H4 (cell line): ENCODE results near the gene MCM9. TPM values are rescaled to one million over a fixed set of nuclear protein-coding genes. Genes with fewer than 3 reads are reported as not detected.

Source experiments
- DNase-seq: peaks from one replicate; pipeline ENCODE4 v3.0.0-alpha.2; 2015; ENCODE audit warnings: low spot score
- total RNA-seq: library from RNA; depleted of rRNA; stranded (reverse); fragments of >200 nt; shearing (Covaris generic); gene quantifications from 2 replicates; pipeline ENCODE4 v1.2.3, GENCODE V29; 2014

Gene MCM9
- total RNA-seq, 1 experiment from 2014 or later = 3.7 TPM

GRCh38 chr6:118932421-118932820 is 2.5 kb downstream of the MCM9 start:
- no peak for DNase-seq

GRCh38 chr6:118931436-118931835 is 3.5 kb downstream of the MCM9 start:
- no peak for DNase-seq

GRCh38 chr6:118930680-118931079 is 4.3 kb downstream of the MCM9 start:
- DNase-seq = no peak

GRCh38 chr6:118923035-118923434 is 11.9 kb downstream of the MCM9 start:
- no peak for DNase-seq

- no peak for DNase-seq
Observed at GRCh38 chr6:118921084-118921483, 13.9 kb downstream of the MCM9 start.

- DNase-seq = no peak
Observed at GRCh38 chr6:118918329-118918725, 16.6 kb downstream of the MCM9 start.

- DNase-seq = no peak
Observed at GRCh38 chr6:118917546-118918328, 17.2 kb downstream of the MCM9 start.

GRCh38 chr6:118914598-118914997 is 20.4 kb downstream of the MCM9 start:
- DNase-seq = no peak

- DNase-seq = no peak
Observed at GRCh38 chr6:118913161-118913560, 21.8 kb downstream of the MCM9 start.

- DNase-seq = no peak
Observed at GRCh38 chr6:118912646-118913045, 22.3 kb downstream of the MCM9 start.

- no peak for DNase-seq
Observed at GRCh38 chr6:118908441-118908840, 26.5 kb downstream of the MCM9 start.

GRCh38 chr6:118905851-118906250 is 29.1 kb downstream of the MCM9 start:
- no peak for DNase-seq

- no peak for DNase-seq
Observed at GRCh38 chr6:118905084-118905483, 29.9 kb downstream of the MCM9 start.

- DNase-seq = no peak
Observed at GRCh38 chr6:118903691-118904090, 31.3 kb downstream of the MCM9 start.

- no peak for DNase-seq
Observed at GRCh38 chr6:118903138-118903537, 31.8 kb downstream of the MCM9 start.

GRCh38 chr6:118902726-118903125 is 32.2 kb downstream of the MCM9 start:
- DNase-seq = no peak

GRCh38 chr6:118899948-118900347 is 35.0 kb downstream of the MCM9 start:
- DNase-seq = no peak

GRCh38 chr6:118897386-118897785 is 37.6 kb downstream of the MCM9 start:
- DNase-seq = no peak

GRCh38 chr6:118896339-118897136 is 38.4 kb downstream of the MCM9 start:
- DNase-seq = peak; percentile 66

GRCh38 chr6:118895859-118896258 is 39.1 kb downstream of the MCM9 start:
- DNase-seq = no peak

- DNase-seq = no peak
Observed at GRCh38 chr6:118895261-118895560, 39.7 kb downstream of the MCM9 start.

- no peak for DNase-seq
Observed at GRCh38 chr6:118894425-118895260, 40.3 kb downstream of the MCM9 start.
